Vagina (tissue), 2 donors: ENCODE results near the gene SLC24A3.

Source experiments
- POLR2A ChIP-seq, 2 donors: fragments of 450-650 bp; IDR thresholded peaks; one replicate each; pipeline ENCODE4 v1.6.1; 2017; ENCODE audit warnings: antibody characterized with exemption in 2 of 2, mild to moderate bottlenecking in 2 of 2, moderate library complexity in 2 of 2
- POLR2AphosphoS5 ChIP-seq, 2 donors: sonication (generic); formaldehyde crosslinking; IDR thresholded peaks; one replicate each; pipeline ENCODE4 v1.9.0; 2017; ENCODE audit warnings: antibody characterized with exemption in 2 of 2, mild to moderate bottlenecking in 2 of 2, low read depth in 1 of 2; ENCODE audit not compliant: insufficient read depth in 1 of 2
- TF ChIP-seq, protein P1 (sequence below), 3 experiments: fragments of 450-650 bp in 2 of 3; fragments of 200-600 bp in 1 of 3; sonication (generic) in 1 of 3; IDR thresholded peaks; one replicate each; pipeline ENCODE4 v1.5.1; 2017 to 2019; ENCODE audit warnings: antibody characterized with exemption in 3 of 3, mild to moderate bottlenecking in 2 of 3, moderate library complexity in 2 of 3

DNA sequence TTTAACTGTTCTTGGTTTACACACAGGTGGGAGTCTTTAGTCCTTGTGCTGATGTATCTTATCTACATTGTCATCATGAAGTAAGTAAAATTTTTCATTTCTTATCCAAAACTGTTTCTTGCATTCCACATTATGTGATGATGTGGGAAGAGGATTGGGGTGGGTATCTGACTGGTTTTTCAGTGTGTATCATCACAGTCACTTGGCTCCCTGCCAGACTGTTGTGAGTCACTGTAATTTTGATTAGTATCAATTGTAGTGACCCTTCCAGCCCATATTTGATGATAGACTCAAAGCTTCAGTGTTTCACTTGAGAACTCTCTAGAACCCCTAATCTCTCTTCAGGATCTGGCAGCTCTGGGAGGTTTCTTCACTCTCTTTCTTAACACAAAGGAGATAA, 461.1 kb downstream of the SLC24A3 start:
- TF ChIP-seq, protein P1, sequence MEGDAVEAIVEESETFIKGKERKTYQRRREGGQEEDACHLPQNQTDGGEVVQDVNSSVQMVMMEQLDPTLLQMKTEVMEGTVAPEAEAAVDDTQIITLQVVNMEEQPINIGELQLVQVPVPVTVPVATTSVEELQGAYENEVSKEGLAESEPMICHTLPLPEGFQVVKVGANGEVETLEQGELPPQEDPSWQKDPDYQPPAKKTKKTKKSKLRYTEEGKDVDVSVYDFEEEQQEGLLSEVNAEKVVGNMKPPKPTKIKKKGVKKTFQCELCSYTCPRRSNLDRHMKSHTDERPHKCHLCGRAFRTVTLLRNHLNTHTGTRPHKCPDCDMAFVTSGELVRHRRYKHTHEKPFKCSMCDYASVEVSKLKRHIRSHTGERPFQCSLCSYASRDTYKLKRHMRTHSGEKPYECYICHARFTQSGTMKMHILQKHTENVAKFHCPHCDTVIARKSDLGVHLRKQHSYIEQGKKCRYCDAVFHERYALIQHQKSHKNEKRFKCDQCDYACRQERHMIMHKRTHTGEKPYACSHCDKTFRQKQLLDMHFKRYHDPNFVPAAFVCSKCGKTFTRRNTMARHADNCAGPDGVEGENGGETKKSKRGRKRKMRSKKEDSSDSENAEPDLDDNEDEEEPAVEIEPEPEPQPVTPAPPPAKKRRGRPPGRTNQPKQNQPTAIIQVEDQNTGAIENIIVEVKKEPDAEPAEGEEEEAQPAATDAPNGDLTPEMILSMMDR (IDR thresholded peaks at IDR 0.05) = no peak
- TF ChIP-seq POLR2A (IDR thresholded peaks at IDR 0.05) (no peak), POLR2AphosphoS5 (IDR thresholded peaks at IDR 0.05; ENCODE audit: insufficient read depth in 1 of 2, low read depth in 1 of 2) (no peak)
